H1 (cell line): Measurements from ENCODE around the gene ERCC6L. TPM values are rescaled to one million over a fixed set of nuclear protein-coding genes. Genes with fewer than 3 reads are reported as not detected.

Source experiments
- CTCF ChIA-PET: fragments of 300-600 bp; sonication (Branson Sonifier 250); formaldehyde crosslinking; loops from one replicate; lab custom pipeline; 2021; ENCODE audit not compliant: partially characterized antibody; lab: Charles Lee
- POLR2A ChIA-PET: fragments of 300-600 bp; sonication (Branson Sonifier 250); formaldehyde crosslinking; loops from one replicate; lab custom pipeline; 2021; ENCODE audit warnings: inconsistent platforms; ENCODE audit not compliant: partially characterized antibody; lab: Charles Lee
- DNase-seq, 2 experiments: peaks; one replicate each; pipeline versions ENCODE4 v3.0.0 to v3.0.0-alpha.2; 2010 to 2022; ENCODE audit warnings: low spot score in 2 of 2, low read depth in 1 of 2, mixed read lengths in 1 of 2
- FAIRE-seq: peaks from 2 replicates; lab custom pipeline; 2011; peaks lifted over from hg19 to GRCh38; lab: Jason Lieb, UNC
- H2AFZ ChIP-seq: 2 replicates; pipeline ENCODE4 v1.8.1; 2012; ENCODE audit warnings: low read length, inconsistent platforms
- H2AK5ac ChIP-seq: 2 replicates; pipeline ENCODE4 v1.6.1; 2013; ENCODE audit warnings: low read depth, low read length
- H2BK120ac ChIP-seq: replicated peaks from 2 replicates; pipeline ENCODE3; 2013; ENCODE audit warnings: low read depth, low read length, inconsistent platforms
- H2BK12ac ChIP-seq: 2 replicates; pipeline ENCODE4 v1.6.1; 2013; ENCODE audit warnings: low read depth, low read length
- H2BK15ac ChIP-seq: 2 replicates; pipeline ENCODE4 v1.6.1; 2013; ENCODE audit warnings: low read length
- H2BK20ac ChIP-seq: 2 replicates; pipeline ENCODE4 v1.6.1; 2013; ENCODE audit warnings: low read length
- H2BK5ac ChIP-seq: 2 replicates; pipeline ENCODE4 v1.6.1; 2013; ENCODE audit warnings: low read depth, low read length
- H3K14ac ChIP-seq: 2 replicates; pipeline ENCODE4 v1.6.1; 2013; ENCODE audit warnings: inconsistent platforms; ENCODE audit not compliant: insufficient read length
- H3K18ac ChIP-seq: 2 replicates; pipeline ENCODE4 v1.6.1; 2013; ENCODE audit warnings: low read length; ENCODE audit errors: extremely low read depth
- H3K23ac ChIP-seq: 2 replicates; pipeline ENCODE4 v1.6.1; 2013; ENCODE audit warnings: inconsistent platforms; ENCODE audit not compliant: insufficient read length
- H3K23me2 ChIP-seq: 2 replicates; pipeline ENCODE4 v1.6.1; 2013; ENCODE audit warnings: low read depth, low read length
- H3K27ac ChIP-seq: 2 replicates; pipeline ENCODE4 v1.6.1; 2011; ENCODE audit warnings: low read depth, low read length, inconsistent platforms
- H3K27me3 ChIP-seq, 4 experiments: replicated peaks in 1 of 4; 1 replicate in 1 of 4; 2 replicates in 3 of 4; pipeline versions ENCODE4 v1.6.1 to v1.8.1; 2011 to 2013; ENCODE audit warnings: low read length in 3 of 4, mild to moderate bottlenecking in 3 of 4, inconsistent platforms in 2 of 4, mixed read lengths in 2 of 4, moderate library complexity in 1 of 4; ENCODE audit not compliant: control insufficient read depth in 3 of 4, insufficient read depth in 3 of 4; ENCODE audit errors: extremely low read depth in 1 of 4
- H3K36me3 ChIP-seq, 4 experiments: 2 replicates each; pipeline versions ENCODE4 v1.6.1 to v1.8.1; 2011 to 2013; ENCODE audit warnings: mild to moderate bottlenecking in 4 of 4, low read length in 3 of 4, moderate library complexity in 2 of 4, control low read depth in 1 of 4, inconsistent platforms in 1 of 4; ENCODE audit not compliant: insufficient read depth in 4 of 4, control insufficient read depth in 2 of 4
- H3K4ac ChIP-seq: replicated peaks from 2 replicates; pipeline ENCODE3; 2013; ENCODE audit warnings: low read length, low read depth, mixed read lengths, inconsistent platforms; ENCODE audit not compliant: insufficient read length
- H3K4me1 ChIP-seq, 4 experiments: replicated peaks in 1 of 4; 1 replicate in 1 of 4; 2 replicates in 3 of 4; pipeline versions ENCODE4 v1.6.1 to v1.8.1; 2011 to 2013; ENCODE audit warnings: low read length in 3 of 4, inconsistent platforms in 2 of 4, mixed read lengths in 1 of 4; ENCODE audit not compliant: insufficient read depth in 4 of 4, control insufficient read depth in 3 of 4
- H3K4me2 ChIP-seq, 2 experiments: 2 replicates each; pipeline versions ENCODE4 v1.6.1 to v1.8.1; 2011 to 2013; ENCODE audit warnings: low read depth in 2 of 2, low read length in 2 of 2, control low read depth in 1 of 2, inconsistent platforms in 1 of 2, mild to moderate bottlenecking in 1 of 2; ENCODE audit not compliant: insufficient read depth in 1 of 2
- H3K4me3 ChIP-seq, 4 experiments: fragments of 200-600, 300-600 bp in 1 of 4; sonication (generic), shearing (Covaris generic), sonication (Bioruptor Twin) in 1 of 4; 2 replicates each; pipeline versions ENCODE4 v1.5.1 to v1.8.1; 2011 to 2016; ENCODE audit warnings: low read length in 4 of 4, low read depth in 3 of 4, control low read depth in 2 of 4, inconsistent platforms in 2 of 4, mild to moderate bottlenecking in 2 of 4, mixed read lengths in 1 of 4, moderate library complexity in 1 of 4; ENCODE audit not compliant: insufficient read depth in 2 of 4; ENCODE audit errors: extremely low read depth in 1 of 4
- H3K56ac ChIP-seq: replicated peaks from 2 replicates; pipeline ENCODE3; 2013; ENCODE audit warnings: low read depth, mild to moderate bottlenecking, mixed read lengths, low read length, inconsistent platforms; ENCODE audit not compliant: insufficient read length
- H3K79me1 ChIP-seq: 2 replicates; pipeline ENCODE4 v1.6.1; 2013; ENCODE audit warnings: low read depth, low read length, control low read depth
- H3K79me2 ChIP-seq, 2 experiments: 2 replicates each; pipeline versions ENCODE4 v1.6.1 to v1.8.1; 2012 to 2013; ENCODE audit warnings: low read length in 2 of 2, mild to moderate bottlenecking in 2 of 2, inconsistent platforms in 1 of 2; ENCODE audit not compliant: insufficient read depth in 2 of 2, control insufficient read depth in 1 of 2
- H3K9ac ChIP-seq, 4 experiments: replicated peaks in 1 of 4; 1 replicate in 1 of 4; 2 replicates in 3 of 4; pipeline versions ENCODE4 v1.6.1 to v1.8.1; 2011 to 2013; ENCODE audit warnings: low read depth in 3 of 4, low read length in 3 of 4, control low read depth in 2 of 4, mild to moderate bottlenecking in 2 of 4, moderate library complexity in 2 of 4, inconsistent platforms in 1 of 4; ENCODE audit errors: extremely low read depth in 1 of 4
- H3K9me3 ChIP-seq, 2 experiments: 2 replicates each; pipeline versions ENCODE4 v1.6.1 to v1.8.1; 2012 to 2013; ENCODE audit warnings: mild to moderate bottlenecking in 2 of 2, moderate library complexity in 2 of 2, control low read depth in 1 of 2, inconsistent platforms in 1 of 2, low read depth in 1 of 2, low read length in 1 of 2, mixed read lengths in 1 of 2; ENCODE audit not compliant: insufficient read depth in 2 of 2
- H4K20me1 ChIP-seq, 2 experiments: replicated peaks in 1 of 2; 2 replicates each; pipeline versions ENCODE3 to v1.8.1; 2011 to 2013; ENCODE audit warnings: inconsistent platforms in 2 of 2, low read length in 2 of 2, mild to moderate bottlenecking in 1 of 2; ENCODE audit not compliant: insufficient read depth in 2 of 2, control insufficient read depth in 1 of 2
- H4K5ac ChIP-seq: 2 replicates; pipeline ENCODE4 v1.6.1; 2013; ENCODE audit warnings: low read length, low read depth, mixed read lengths, inconsistent platforms; ENCODE audit not compliant: insufficient read length
- H4K8ac ChIP-seq: 2 replicates; pipeline ENCODE4 v1.8.0; 2013; ENCODE audit warnings: mild to moderate bottlenecking, moderate library complexity, low read length, inconsistent platforms; ENCODE audit not compliant: insufficient read depth; ENCODE audit errors: extremely low read depth
- H4K91ac ChIP-seq: replicated peaks from 2 replicates; pipeline ENCODE3; 2013; ENCODE audit warnings: low read length, mixed read lengths, inconsistent platforms; ENCODE audit not compliant: insufficient read length
- CBX5 ChIP-seq: fragments of 300-800, 300-1000 bp; sonication (generic); IDR thresholded peaks from 2 replicates; pipeline ENCODE4 v1.7.1; 2016; ENCODE audit warnings: antibody characterized with exemption, low read length, low read depth
- CBX8 ChIP-seq: fragments of 300-800, 300-1000 bp; sonication (generic); IDR thresholded peaks from 2 replicates; pipeline ENCODE4 v1.7.1; 2016; ENCODE audit warnings: low read depth, low read length, borderline replicate concordance
- CEBPB ChIP-seq: IDR thresholded peaks from 2 replicates; pipeline ENCODE4 v1.6.1; 2012; ENCODE audit warnings: low read depth, low read length
- EGR1 ChIP-seq: IDR thresholded peaks from 2 replicates; pipeline ENCODE4 v1.6.1; 2011; ENCODE audit warnings: low read depth, low read length, borderline replicate concordance
- KDM4A ChIP-seq: IDR thresholded peaks from one replicate; pipeline ENCODE4 v1.7.1; 2012; ENCODE audit warnings: low read depth, mild to moderate bottlenecking, moderate library complexity, low read length, inconsistent platforms; ENCODE audit not compliant: severe bottlenecking
- NANOG ChIP-seq: IDR thresholded peaks from 2 replicates; pipeline ENCODE4 v1.6.1; 2011; ENCODE audit warnings: low read length, low read depth, mild to moderate bottlenecking, inconsistent platforms; ENCODE audit not compliant: insufficient read depth, poor library complexity, severe bottlenecking
- POLR2A ChIP-seq, 2 experiments: IDR thresholded peaks; 1 replicate in 1 of 2; 2 replicates in 1 of 2; pipeline ENCODE4 v1.6.1; 2011; ENCODE audit warnings: low read depth in 2 of 2, low read length in 2 of 2, mild to moderate bottlenecking in 2 of 2; ENCODE audit errors: control extremely low read depth in 1 of 2
- SIX5 ChIP-seq: IDR thresholded peaks from 2 replicates; pipeline ENCODE4 v1.6.1; 2011; ENCODE audit warnings: mild to moderate bottlenecking, low read depth, low read length
- TBP ChIP-seq: IDR thresholded peaks from 2 replicates; pipeline ENCODE4 v1.6.1; 2011; ENCODE audit warnings: low read depth, low read length, improper control_type of control experiment
- TCF12 ChIP-seq: IDR thresholded peaks from 2 replicates; pipeline ENCODE4 v1.6.1; 2011; ENCODE audit warnings: low read depth, mild to moderate bottlenecking, low read length
- WGBS, 2 experiments: shearing (Covaris generic) in 1 of 2; methylation state at CpG; one replicate each; pipeline versions ENCODE4 v1.1.6 to v1.1.7; 2013 to 2015; ENCODE audit warnings: low lambda C conversion rate in 2 of 2, mixed read lengths in 2 of 2, inconsistent platforms in 1 of 2, low coverage in 1 of 2, missing lambda C conversion rate in 1 of 2; ENCODE audit not compliant: insufficient replicate concordance in 2 of 2, insufficient coverage in 1 of 2, insufficient read length in 1 of 2; ENCODE audit errors: extremely low coverage in 1 of 2, missing lambda C conversion rate in 1 of 2; 5-methylcytosine and 5-hydroxymethylcytosine counted together
- polyA plus RNA-seq, 7 experiments: library from polyadenylated mRNA; depleted of rRNA in 3 of 7; stranded (reverse) in 5 of 7; unstranded in 2 of 7; fragments of >200 nt in 5 of 7; fragments of 200-250 nt in 2 of 7; gene quantifications; 1 replicate in 5 of 7; 2 replicates in 1 of 7; 4 replicates in 1 of 7; pipeline versions ENCODE4 v1.2.1 to v1.2.3, GENCODE V29; 2011 to 2013; ENCODE audit warnings: missing spikeins in 2 of 7, mixed read lengths in 2 of 7
- total RNA-seq: library from RNA; stranded (reverse); fragmentation: NEBNext Ultra II Directional; extraction: Animal tissue kit (Norgen Biotek cat#: 25700); gene quantifications from 2 replicates; pipeline ENCODE4 v1.2.1, GENCODE V29; 2021
- TF ChIP-seq, protein P1 (sequence below), 3 experiments: IDR thresholded peaks; 1 replicate in 2 of 3; 2 replicates in 1 of 3; pipeline versions ENCODE4 v1.5.1 to v1.6.1; 2011; ENCODE audit warnings: low read length in 3 of 3, mild to moderate bottlenecking in 3 of 3, inconsistent platforms in 2 of 3, low read depth in 1 of 3, moderate library complexity in 1 of 3; ENCODE audit not compliant: insufficient read depth in 1 of 3; ENCODE audit errors: control extremely low read depth in 1 of 3

Gene ERCC6L
- total and polyA plus RNA-seq, 2 of the 8 experiments (the other 6 are each of a cell fraction or from before 2014, with no cell fraction given): 4.0 to 23.9 TPM

- Histone ChIP-seq H3K14ac (no peak overlapping the region), H2BK20ac (no peak overlapping the region), H3K27ac (no peak overlapping the region), H3K4me1 (no peaks in the 10 kb centered on the region; a peak in 1 of 7 replicates), H3K27me3 (no peaks in the 10 kb centered on the region), H3K4ac (no peak overlapping the region), H4K91ac (no peak overlapping the region), H4K20me1 (no peaks in the 10 kb centered on the region), H2BK120ac (no peak overlapping the region)
- DNase-seq: no peak
- CTCF ChIA-PET: no interaction called here
- TF ChIP-seq CEBPB: no peak
- TF ChIP-seq KDM4A: no peak
- TF ChIP-seq POLR2A (IDR thresholded peaks at IDR 0.05; ENCODE audit: control extremely low read depth in 1 of 2, low read depth in 2 of 2, low read length in 2 of 2): no peak
- TF ChIP-seq TCF12: no peak
- no peak for TF ChIP-seq CBX8
- no peak for TF ChIP-seq TBP
- no peak for TF ChIP-seq CBX5
- TF ChIP-seq, protein P1, sequence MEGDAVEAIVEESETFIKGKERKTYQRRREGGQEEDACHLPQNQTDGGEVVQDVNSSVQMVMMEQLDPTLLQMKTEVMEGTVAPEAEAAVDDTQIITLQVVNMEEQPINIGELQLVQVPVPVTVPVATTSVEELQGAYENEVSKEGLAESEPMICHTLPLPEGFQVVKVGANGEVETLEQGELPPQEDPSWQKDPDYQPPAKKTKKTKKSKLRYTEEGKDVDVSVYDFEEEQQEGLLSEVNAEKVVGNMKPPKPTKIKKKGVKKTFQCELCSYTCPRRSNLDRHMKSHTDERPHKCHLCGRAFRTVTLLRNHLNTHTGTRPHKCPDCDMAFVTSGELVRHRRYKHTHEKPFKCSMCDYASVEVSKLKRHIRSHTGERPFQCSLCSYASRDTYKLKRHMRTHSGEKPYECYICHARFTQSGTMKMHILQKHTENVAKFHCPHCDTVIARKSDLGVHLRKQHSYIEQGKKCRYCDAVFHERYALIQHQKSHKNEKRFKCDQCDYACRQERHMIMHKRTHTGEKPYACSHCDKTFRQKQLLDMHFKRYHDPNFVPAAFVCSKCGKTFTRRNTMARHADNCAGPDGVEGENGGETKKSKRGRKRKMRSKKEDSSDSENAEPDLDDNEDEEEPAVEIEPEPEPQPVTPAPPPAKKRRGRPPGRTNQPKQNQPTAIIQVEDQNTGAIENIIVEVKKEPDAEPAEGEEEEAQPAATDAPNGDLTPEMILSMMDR (IDR thresholded peaks at IDR 0.05; ENCODE audit: control extremely low read depth in 1 of 3, insufficient read depth in 1 of 3, low read depth in 1 of 3, low read length in 3 of 3): no peak
- no peak for TF ChIP-seq EGR1
- no peak for TF ChIP-seq SIX5
- no peak for TF ChIP-seq NANOG
- TF ChIP-seq, all 59 proteins: peak for 0
- Histone ChIP-seq H4K5ac (no peak overlapping the region), H2AFZ (no peak overlapping the region), H3K4me3 (peak overlapping the region; percentile 69 to 84 (median 74)), H3K56ac (no peak overlapping the region), H3K9ac (peak overlapping the region; percentile 9 to 76 (median 48)), H3K4me2 (peak overlapping the region; percentile 77 to 90), H3K23me2 (peaks cover 2% of the 10 kb centered on the region; the same call in 1 of the 2 replicates), H3K79me2 (peaks cover 0 to 22% of the 10 kb centered on the region in 2 experiments; a peak in 2 of 4 replicates), H3K9me3 (no peaks in the 10 kb centered on the region), H2BK12ac (no peak overlapping the region), H4K8ac (no peak overlapping the region), H3K36me3 (peaks cover 0 to 10% (median 2%) of the 10 kb centered on the region in 4 experiments; a peak in 3 of 8 replicates), H2BK5ac (no peak overlapping the region), H2AK5ac (no peak overlapping the region), H3K18ac (no peak overlapping the region), H3K23ac (no peak overlapping the region), H2BK15ac (no peak overlapping the region), H3K79me1 (no peaks in the 10 kb centered on the region)
- no peak for FAIRE-seq
- POLR2A ChIA-PET: interaction anchor here (0.8 to 2.0 kb wide), 19 partner anchors 9 to 220 kb away, joined by 3 to 12 read pairs (median 4); partner anchors contain the start of genes PIN4 and RPS4X
- 13% methylated on average over 6 of the region's 6 CpGs; no CpG with 5 or more reads in 1 of the 2 experiments for WGBS, 2 experiments
Measured at GRCh38 chrX:72238183-72238582, 644 bp downstream of the ERCC6L start.
